ENCODE measurements around the gene CHIC2. TPM values are rescaled to one million over a fixed set of nuclear protein-coding genes. Genes with fewer than 3 reads are reported as not detected.

CHIC2 gene
- polyA plus RNA-seq, 3 donors, result 23.1 to 83.3 (median 73.4) TPM

- Histone ChIP-seq H3K4me2 (replicated peaks; ENCODE audit: extremely low read depth, low read length, poor library complexity, severe bottlenecking) (no peak overlapping the region), H4K20me1 (ENCODE audit: insufficient read depth, low read length) (peaks cover 86% of the 10 kb centered on the region), H3K79me2 (ENCODE audit: insufficient read depth, low read length) (peaks cover 35% of the 10 kb centered on the region), H3K9me3 (replicated peaks in 1 of 2; ENCODE audit: control insufficient read depth in 1 of 2, insufficient read depth in 1 of 2, low read length in 2 of 2) (no peaks in the 10 kb centered on the region), H3K27me3 (ENCODE audit: control insufficient read depth in 2 of 2, insufficient read depth in 2 of 2, low read length in 2 of 2) (no peaks in the 10 kb centered on the region), H3K36me3 (replicated peaks in 1 of 2; ENCODE audit: control insufficient read depth in 1 of 2, insufficient read depth in 2 of 2, low read length in 2 of 2) (peaks cover 20 to 41% of the 10 kb centered on the region in 2 donors), H3K9ac (ENCODE audit: insufficient read depth, low read length, poor library complexity, severe bottlenecking) (no peak overlapping the region), H3K4me3 (replicated peaks in 1 of 3; ENCODE audit: low read depth in 2 of 3, low read length in 3 of 3) (no peak overlapping the region), H2AFZ (ENCODE audit: insufficient read depth, low read depth, low read length, poor library complexity, severe bottlenecking) (no peak overlapping the region), H3K27ac (ENCODE audit: low read depth in 1 of 2, low read length in 2 of 2) (no peak overlapping the region), H3K4me1 (ENCODE audit: control insufficient read depth in 1 of 2, insufficient read depth in 2 of 2, low read length in 2 of 2) (no peaks in the 10 kb centered on the region)
- no peaks in the 10 kb centered on the region for H3K4me1 Mint-ChIP-seq
- WGBS (ENCODE audit: insufficient coverage), result no CpG with 5 or more reads among the region's 1 CpG
- H3K36me3 Mint-ChIP-seq, result peaks cover 25 to 33% of the 10 kb centered on the region in 2 donors
- no peak overlapping the region for H3K27ac Mint-ChIP-seq
- no peaks in the 10 kb centered on the region for H3K9me3 Mint-ChIP-seq
- H3K4me3 Mint-ChIP-seq, result no peak overlapping the region
- intact Hi-C loops (cut with micrococcal nuclease), result no loop called here
- no peak for DNase-seq
- no peaks in the 10 kb centered on the region for H3K27me3 Mint-ChIP-seq (ENCODE audit: low read depth in 3 of 3)
- TF ChIP-seq CTCF (IDR thresholded peaks at IDR 0.05), result no peak
Observed at GRCh38 chr4:54014666-54015160, 49.7 kb downstream of the CHIC2 start.

DNA sequence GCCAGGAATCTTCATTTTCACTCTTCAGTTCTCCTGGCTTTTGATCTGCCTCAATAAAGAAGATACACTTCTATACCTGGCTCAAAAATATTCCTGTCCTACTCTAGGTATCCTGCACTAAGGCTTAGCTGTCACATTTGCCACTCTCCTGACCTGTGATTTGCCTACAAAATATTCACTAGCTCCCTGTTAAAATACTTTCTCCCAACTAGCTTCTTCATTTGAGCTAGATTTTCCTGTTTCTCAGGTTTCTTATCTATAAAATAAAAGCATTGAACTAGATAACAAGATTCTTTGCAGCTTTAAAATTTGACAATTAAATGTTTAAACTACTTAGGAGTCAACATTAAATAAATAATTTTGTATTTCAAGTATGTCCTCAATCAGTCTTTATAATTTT, 53.2 kb downstream of the CHIC2 start:
- no peaks in the 10 kb centered on the region for H3K9me3 Mint-ChIP-seq
- Histone ChIP-seq H4K20me1 (ENCODE audit: insufficient read depth, low read length) (peaks cover 54% of the 10 kb centered on the region), H3K9me3 (replicated peaks in 1 of 2; ENCODE audit: control insufficient read depth in 1 of 2, insufficient read depth in 1 of 2, low read length in 2 of 2) (no peaks in the 10 kb centered on the region), H3K79me2 (ENCODE audit: insufficient read depth, low read length) (peaks cover 9% of the 10 kb centered on the region), H3K4me2 (replicated peaks; ENCODE audit: extremely low read depth, low read length, poor library complexity, severe bottlenecking) (no peak overlapping the region), H3K4me3 (replicated peaks in 1 of 3; ENCODE audit: low read depth in 2 of 3, low read length in 3 of 3) (no peak overlapping the region), H3K9ac (ENCODE audit: insufficient read depth, low read length, poor library complexity, severe bottlenecking) (no peak overlapping the region), H3K4me1 (ENCODE audit: control insufficient read depth in 1 of 2, insufficient read depth in 2 of 2, low read length in 2 of 2) (no peaks in the 10 kb centered on the region), H2AFZ (ENCODE audit: insufficient read depth, low read depth, low read length, poor library complexity, severe bottlenecking) (no peak overlapping the region), H3K27ac (ENCODE audit: low read depth in 1 of 2, low read length in 2 of 2) (no peak overlapping the region), H3K27me3 (ENCODE audit: control insufficient read depth in 2 of 2, insufficient read depth in 2 of 2, low read length in 2 of 2) (no peaks in the 10 kb centered on the region), H3K36me3 (replicated peaks in 1 of 2; ENCODE audit: control insufficient read depth in 1 of 2, insufficient read depth in 2 of 2, low read length in 2 of 2) (peaks cover 31 to 72% of the 10 kb centered on the region in 2 donors)
- TF ChIP-seq CTCF (IDR thresholded peaks at IDR 0.05), result no peak
- intact Hi-C loops (cut with micrococcal nuclease), result no loop called here
- no peak overlapping the region for H3K27ac Mint-ChIP-seq
- peaks cover 27 to 37% of the 10 kb centered on the region in 2 donors for H3K36me3 Mint-ChIP-seq
- H3K4me1 Mint-ChIP-seq, result no peaks in the 10 kb centered on the region
- H3K27me3 Mint-ChIP-seq (ENCODE audit: low read depth in 3 of 3), result no peaks in the 10 kb centered on the region
- DNase-seq, result no peak
- H3K4me3 Mint-ChIP-seq, result no peak overlapping the region

Data from CD14-positive monocyte (primary cell).